Activated gamma-delta T cell treated with anti-CD3 and anti-CD28 coated beads, Interleukin-2, amount 50 U/mL, for 16 hours (primary cell): Measurements from ENCODE around the gene TPPP3.
"Not testable (repeated sequence)": the region's sequence is repeated elsewhere in the genome, so short reads cannot be mapped to it uniquely, and the experiment has no call there.

Experiments used
- DNase-seq: peaks from one replicate; pipeline ENCODE4 v3.0.0-alpha.2; 2020; ENCODE audit warnings: low read depth

Gene TPPP3

DNA sequence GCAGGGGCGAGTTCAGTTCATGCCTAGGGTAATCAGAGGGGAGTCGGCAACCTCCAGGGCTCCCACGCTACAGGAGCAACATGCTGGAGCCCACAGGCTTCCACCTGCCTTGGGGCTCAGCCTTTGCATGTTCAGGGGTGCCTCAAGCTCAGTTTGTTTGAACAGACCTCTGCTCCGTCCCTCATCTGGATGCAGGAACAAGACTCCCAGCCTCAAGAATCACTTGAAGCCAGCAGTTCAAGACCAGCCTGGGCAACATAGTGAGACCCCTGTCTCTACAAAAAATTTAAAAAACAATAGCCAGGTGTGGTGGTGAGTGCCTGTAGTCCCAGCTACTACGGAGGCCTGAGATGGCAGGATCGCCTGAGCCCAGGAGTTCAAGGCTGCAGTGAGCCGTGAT, 32.7 kb upstream of the TPPP3 start:
- DNase-seq = no peak

GRCh38 chr16:67425580-67425979, 32.3 kb upstream of the TPPP3 start:
- DNase-seq = no peak

DNA sequence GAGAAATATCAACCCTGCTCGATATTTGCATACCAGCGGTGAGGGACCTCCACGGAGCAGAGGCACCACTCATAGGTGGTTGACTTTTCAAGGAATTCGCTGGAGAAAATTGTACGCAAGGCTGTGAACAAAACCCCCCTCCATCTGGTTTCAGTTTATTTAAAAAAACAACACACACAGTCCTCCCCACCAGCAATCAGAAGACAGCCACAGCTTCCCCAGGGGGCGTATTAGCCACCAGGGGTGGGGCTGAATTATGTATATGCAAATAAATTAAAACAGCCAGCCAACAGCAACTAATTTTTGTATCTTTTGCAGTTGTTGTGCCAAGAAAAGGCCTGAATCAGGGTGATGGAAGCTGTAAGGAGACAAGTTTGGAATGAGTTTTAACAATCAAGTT, 31.8 kb upstream of the TPPP3 start:
- DNase-seq = no peak

DNA sequence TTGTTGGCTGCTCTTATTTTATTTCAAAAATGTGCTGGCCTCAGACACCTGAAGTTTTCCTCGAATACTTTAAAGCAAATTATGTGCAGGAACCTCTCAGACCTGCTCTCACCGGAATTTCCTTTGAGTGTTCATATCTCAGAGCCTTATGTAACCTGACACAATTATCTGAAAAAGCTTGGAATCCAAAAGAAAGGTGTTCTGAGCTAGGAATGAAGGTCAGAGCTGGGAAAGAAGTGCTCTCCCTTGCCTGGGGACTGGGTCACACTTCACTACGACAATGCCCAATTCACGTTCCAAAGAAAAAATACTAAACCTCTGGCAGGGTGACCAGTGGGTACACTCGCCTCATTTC, 30.9 kb upstream of the TPPP3 start:
- no peak for DNase-seq

GRCh38 chr16:67423611-67424260, 30.4 kb upstream of the TPPP3 start:
- no peak for DNase-seq

GRCh38 chr16:67423015-67423414, 29.7 kb upstream of the TPPP3 start:
- no peak for DNase-seq

- DNase-seq = no peak
These were observed 27.7 kb upstream of the TPPP3 start for GRCh38 chr16:67421030-67421429.

- no peak for DNase-seq
These were observed 26.6 kb upstream of the TPPP3 start for GRCh38 chr16:67419931-67420330.

GRCh38 chr16:67419502-67419901, 26.2 kb upstream of the TPPP3 start:
- DNase-seq = no peak

GRCh38 chr16:67417333-67418061, 24.2 kb upstream of the TPPP3 start:
- DNase-seq = no peak

- DNase-seq = no peak
These were observed 22.8 kb upstream of the TPPP3 start, which contains the start of gene ZDHHC1 for GRCh38 chr16:67415872-67416793. ZDHHC1 (minus strand) TSS chr16:67416477; CDS start chr16:67407775, 8,702 bp downstream.

DNA sequence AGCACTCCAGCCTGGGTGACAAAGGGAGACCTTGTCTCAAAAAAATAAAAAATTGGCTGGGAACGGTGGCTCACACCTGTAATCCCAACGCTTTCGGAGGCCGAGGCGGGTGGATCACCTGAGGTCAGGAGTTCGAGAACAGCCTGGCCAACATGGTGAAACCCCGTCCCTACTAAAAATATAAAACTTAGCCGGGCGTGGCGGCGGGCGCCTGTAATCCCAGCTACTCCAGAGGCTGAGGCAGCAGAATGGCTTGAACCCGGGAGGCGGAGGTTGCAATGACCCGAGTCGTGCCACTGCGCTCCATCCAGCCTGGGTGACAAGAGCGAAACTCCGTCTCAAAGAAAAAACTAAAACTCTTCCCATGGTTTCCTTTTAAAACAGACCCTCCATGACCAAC, 22.1 kb upstream of the TPPP3 start:
- not testable (repeated sequence) for DNase-seq

DNA sequence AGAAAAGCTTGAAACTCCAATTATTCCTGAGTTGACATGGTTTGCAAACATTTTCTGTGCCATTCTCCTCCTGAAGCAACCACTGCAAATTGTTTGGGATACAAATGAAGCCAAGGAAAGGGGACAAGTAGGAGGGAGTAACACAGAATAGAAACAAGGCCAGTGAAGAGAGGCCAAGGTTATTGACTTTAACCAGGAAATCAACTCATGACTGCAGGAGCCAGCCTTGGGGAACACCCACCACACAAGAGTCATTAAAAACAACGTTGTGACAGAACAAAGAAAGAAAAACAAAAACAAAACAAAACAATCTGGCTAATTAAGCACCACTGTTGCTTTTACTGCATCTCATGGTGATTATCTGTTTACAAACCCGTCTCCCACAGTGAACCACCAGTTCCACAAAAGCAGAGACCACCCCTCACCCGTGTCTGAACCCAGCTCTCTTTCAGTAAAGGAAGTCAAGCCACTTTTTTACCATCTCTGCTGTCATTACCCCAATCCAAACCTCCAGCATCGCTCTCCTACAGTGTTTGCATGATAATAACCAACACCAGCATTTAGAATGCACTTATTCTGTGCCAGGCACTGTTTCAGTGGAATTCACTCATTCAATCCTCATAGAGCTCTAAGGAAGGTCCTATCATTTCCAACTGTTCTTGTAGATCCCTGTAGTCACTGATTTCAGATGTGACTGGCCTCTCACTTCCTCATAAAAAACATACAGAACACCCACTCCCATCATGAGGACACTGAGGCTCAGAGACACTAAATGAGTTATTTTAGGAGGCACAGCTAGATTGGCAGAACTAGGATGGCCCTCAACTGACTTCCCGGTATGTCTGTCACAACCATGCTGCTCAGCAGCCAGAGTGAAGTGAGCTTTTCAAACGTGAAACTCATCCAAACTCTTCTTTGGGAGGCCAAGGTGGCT, 20.9 kb upstream of the TPPP3 start:
- DNase-seq = no peak

DNA sequence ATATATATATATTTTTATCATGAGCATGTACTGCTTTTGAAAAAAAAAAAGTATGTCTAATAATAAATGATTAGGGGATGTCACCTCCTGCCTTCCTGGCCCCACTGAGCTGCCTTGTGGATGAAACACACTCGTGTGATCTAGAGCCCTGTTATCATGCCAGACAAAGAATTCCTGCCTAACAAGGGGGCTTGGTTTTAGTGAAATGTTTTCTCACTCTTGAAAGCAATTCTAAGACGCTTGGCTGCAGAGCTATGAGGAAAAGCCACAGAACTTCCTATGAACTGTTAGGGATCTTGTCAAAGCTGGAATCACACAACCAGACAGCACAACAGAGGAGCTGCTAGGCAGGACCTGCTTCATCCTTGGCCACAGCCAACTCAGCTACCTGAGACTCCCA, 19.0 kb upstream of the TPPP3 start:
- no peak for DNase-seq

GRCh38 chr16:67411339-67411738, 18.0 kb upstream of the TPPP3 start:
- DNase-seq = no peak

GRCh38 chr16:67409631-67410030, 16.3 kb upstream of the TPPP3 start:
- DNase-seq = no peak

DNA sequence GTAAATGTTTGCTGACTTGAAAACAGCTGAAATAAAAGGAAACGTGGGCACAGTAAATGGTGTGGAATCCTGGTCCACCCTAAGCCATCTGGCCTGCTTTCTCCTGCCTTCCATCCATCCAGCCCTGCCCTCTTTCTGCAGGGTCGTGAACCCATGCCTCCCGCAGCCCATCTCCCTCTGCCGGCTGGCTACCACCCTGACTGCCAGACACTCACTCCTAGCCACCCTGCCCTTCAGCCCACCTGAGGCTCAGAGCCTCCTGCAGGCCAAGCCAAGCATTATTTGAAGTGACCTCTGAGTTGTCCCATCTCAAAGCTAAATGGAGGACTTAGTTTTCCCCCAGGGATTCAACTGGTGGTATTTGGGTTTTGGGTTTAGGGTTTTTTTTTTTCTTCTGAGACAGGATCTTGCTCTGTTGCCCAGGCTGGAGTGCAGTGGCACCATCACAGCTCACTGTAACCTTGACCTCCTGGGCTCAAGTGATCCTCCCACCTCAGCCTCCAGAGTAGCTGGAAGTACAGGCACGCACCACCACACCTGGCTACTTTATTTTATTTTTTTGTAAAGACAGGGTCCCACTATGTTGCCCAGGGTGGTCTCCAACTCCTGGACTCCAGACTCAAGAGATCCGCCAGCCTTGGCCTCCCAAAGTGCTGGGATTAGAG, 14.6 kb upstream of the TPPP3 start:
- no peak for DNase-seq

GRCh38 chr16:67407176-67407787, 14.0 kb upstream of the TPPP3 start:
- no peak for DNase-seq

GRCh38 chr16:67406111-67406971, 13.0 kb upstream of the TPPP3 start:
- no peak for DNase-seq

GRCh38 chr16:67405336-67405735, 12.0 kb upstream of the TPPP3 start:
- no peak for DNase-seq
